Measurements from ENCODE around the gene MAML2.

DNA sequence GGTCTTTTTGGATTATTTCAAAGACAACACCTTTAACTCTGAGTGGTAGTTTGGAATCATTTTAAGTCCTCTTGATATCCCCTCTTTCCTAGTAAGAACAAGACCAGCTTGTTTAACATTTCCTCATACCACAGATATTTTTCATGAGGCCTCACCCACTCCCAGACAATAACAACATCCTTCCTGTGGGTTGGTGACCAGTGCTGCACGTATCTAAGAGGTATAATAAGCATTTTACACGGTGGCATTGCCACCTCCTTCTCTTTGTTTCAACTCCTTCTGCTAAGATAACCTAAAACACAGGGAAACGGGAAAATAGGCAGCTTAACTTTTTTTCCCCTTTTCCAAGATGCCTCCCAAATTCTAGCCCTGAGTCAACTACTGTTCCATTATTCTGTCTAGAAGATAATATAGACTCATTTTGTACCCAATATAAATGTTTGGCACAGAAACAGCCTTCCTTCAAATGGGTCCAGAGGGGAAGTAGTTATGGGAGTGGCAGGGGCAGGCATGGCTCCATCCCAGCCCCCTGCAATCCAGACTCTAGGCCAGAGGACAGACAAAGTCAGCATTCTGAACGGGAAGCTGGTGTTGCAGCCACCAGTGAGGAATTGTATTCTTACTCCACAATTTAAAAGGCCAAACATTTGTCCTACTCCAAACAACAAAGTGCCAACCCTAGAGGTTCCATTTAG, 28.5 kb downstream of the MAML2 start:
- TF ChIP-seq CTCF (IDR thresholded peaks at IDR 0.05; ENCODE audit: poor library complexity) (no peak), EZH2 (IDR thresholded peaks at IDR 0.05; ENCODE audit: borderline replicate concordance) (no peak)

All from hepatocyte (in vitro differentiated cells).